HL-60 (cell line): ENCODE measurements around the gene SLC46A1.

Experiments
- DNase-seq, 2 experiments: peaks; one replicate each; pipeline ENCODE4 v3.0.0-alpha.2; 2010 to 2020; ENCODE audit warnings: low read depth in 1 of 2, low spot score in 1 of 2
- H3K27ac ChIP-seq: fragments of 250-450 bp; sonication (Bioruptor Pico); replicated peaks from 2 replicates; pipeline ENCODE4 v1.5.1; 2020; ENCODE audit warnings: mild to moderate bottlenecking, moderate library complexity
- H3K27me3 ChIP-seq: fragments of 250-450 bp; sonication (Bioruptor Pico); 2 replicates; pipeline ENCODE4 v1.5.1; 2021; ENCODE audit warnings: mild to moderate bottlenecking, moderate library complexity; ENCODE audit not compliant: insufficient read depth, poor library complexity, severe bottlenecking
- H3K4me3 ChIP-seq: replicated peaks from 2 replicates; pipeline ENCODE4 v1.5.1; 2011; ENCODE audit warnings: mild to moderate bottlenecking, control low read depth, low read length; ENCODE audit not compliant: insufficient read depth
- CTCF ChIP-seq: IDR thresholded peaks from one replicate; pipeline ENCODE4 v1.5.1; 2011; ENCODE audit warnings: low read length, control low read depth, inconsistent platforms; ENCODE audit not compliant: insufficient read depth
- GABPA ChIP-seq: IDR thresholded peaks from 2 replicates; pipeline ENCODE4 v1.6.1; 2012; ENCODE audit warnings: low read depth
- POLR2AphosphoS5 ChIP-seq: IDR thresholded peaks from 2 replicates; pipeline ENCODE4 v1.6.1; 2012; ENCODE audit warnings: low read depth
- REST ChIP-seq: IDR thresholded peaks from 2 replicates; pipeline ENCODE4 v1.6.1; 2012; ENCODE audit warnings: low read depth; ENCODE audit not compliant: insufficient replicate concordance
- SPI1 ChIP-seq: IDR thresholded peaks from 2 replicates; pipeline ENCODE4 v1.6.1; 2012; ENCODE audit warnings: low read depth, mild to moderate bottlenecking, borderline replicate concordance

The SLC46A1 gene

GRCh38 chr17:28399808-28400207 lies 6.2 kb downstream of the SLC46A1 start:
- TF ChIP-seq SPI1 (no peak), REST (no peak), POLR2AphosphoS5 (no peak), CTCF (no peak), GABPA (no peak)
- Histone ChIP-seq H3K27ac (no peak overlapping the region), H3K27me3 (no peaks in the 10 kb centered on the region), H3K4me3 (no peak overlapping the region)
- DNase-seq = no peak

GRCh38 chr17:28398280-28398981 lies 7.6 kb downstream of the SLC46A1 start:
- Histone ChIP-seq H3K27ac (no peak overlapping the region), H3K4me3 (no peak overlapping the region), H3K27me3 (no peaks in the 10 kb centered on the region)
- TF ChIP-seq POLR2AphosphoS5 (no peak), SPI1 (peak; percentile 38; the same call in 1 of the 2 replicates), CTCF (no peak)
- no peak for DNase-seq

DNA sequence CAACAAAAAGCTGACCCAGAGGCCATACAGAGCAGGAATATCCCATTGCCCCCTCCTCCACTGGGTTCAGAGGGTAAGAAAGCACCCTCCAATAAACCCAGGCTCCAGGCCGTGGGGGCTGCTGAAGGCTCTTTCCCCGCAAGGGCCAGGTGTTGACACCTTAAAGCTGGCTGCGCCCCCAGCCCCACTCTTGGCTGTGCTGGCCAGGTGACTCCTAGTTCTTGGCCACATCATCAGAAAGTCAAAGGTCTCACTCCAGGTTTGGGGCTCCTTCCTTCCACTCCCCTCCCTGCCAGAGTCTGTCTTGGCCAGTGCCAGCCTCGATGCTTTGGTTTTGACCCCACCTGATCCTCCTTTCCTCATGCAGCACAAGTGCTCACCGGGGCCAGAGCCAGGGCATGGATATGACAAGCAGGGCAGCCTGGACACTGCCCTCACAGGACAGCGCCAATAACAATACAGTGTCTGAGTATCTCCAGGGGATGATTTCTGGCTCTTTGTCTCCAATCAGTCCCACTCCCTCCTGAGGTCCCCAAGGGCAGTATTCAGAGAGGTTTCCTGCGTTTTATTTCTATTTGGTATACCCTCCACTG lies 8.2 kb downstream of the SLC46A1 start:
- H3K27ac ChIP-seq = no peak overlapping the region

More for the DNA sequence above, 8.2 kb downstream of the SLC46A1 start:
- TF ChIP-seq GABPA = no peak
- no peak for TF ChIP-seq POLR2AphosphoS5
- TF ChIP-seq REST = no peak
- TF ChIP-seq CTCF = no peak
- no peak for TF ChIP-seq SPI1
- H3K4me3 ChIP-seq = no peak overlapping the region
- H3K27me3 ChIP-seq = no peaks in the 10 kb centered on the region
- DNase-seq = no peak
